Neutrophil (primary cell): ENCODE results near the gene SEMA4C.
A peak's percentile ranks its signal among the peaks of the same experiment; 100 is the strongest.
"Not testable (repeated sequence)": the region's sequence is repeated elsewhere in the genome, so short reads cannot be mapped to it uniquely, and the experiment has no call there.

Source experiments
- H3K27ac ChIP-seq: fragments of 200-600 bp; sonication (generic); 2 replicates; pipeline ENCODE4 v1.5.1; 2016; ENCODE audit warnings: mild to moderate bottlenecking, moderate library complexity
- H3K27me3 ChIP-seq: fragments of 200-600 bp; sonication (generic); 2 replicates; pipeline ENCODE4 v1.6.0; 2016; ENCODE audit warnings: mild to moderate bottlenecking
- H3K36me3 ChIP-seq: fragments of 200-600 bp; sonication (generic); 2 replicates; pipeline ENCODE4 v1.5.1; 2017
- H3K4me1 ChIP-seq, 2 experiments: fragments of 200-600 bp in 1 of 2; sonication (generic) in 1 of 2; 1 replicate in 1 of 2; 2 replicates in 1 of 2; pipeline versions ENCODE4 v1.5.1 to v1.6.1; 2013 to 2016; ENCODE audit warnings: low read depth in 1 of 2, low read length in 1 of 2, mild to moderate bottlenecking in 1 of 2, moderate library complexity in 1 of 2; ENCODE audit not compliant: control insufficient read depth in 1 of 2, insufficient read depth in 1 of 2
- H3K4me3 ChIP-seq, 2 experiments: fragments of 200-600 bp in 1 of 2; sonication (generic) in 1 of 2; 1 replicate in 1 of 2; 2 replicates in 1 of 2; pipeline ENCODE4 v1.5.1; 2013 to 2016; ENCODE audit warnings: low read depth in 1 of 2, low read length in 1 of 2, mild to moderate bottlenecking in 1 of 2, moderate library complexity in 1 of 2
- H3K9me3 ChIP-seq: fragments of 200-600 bp; sonication (generic); 2 replicates; pipeline ENCODE4 v1.5.1; 2016
- CTCF ChIP-seq: fragments of 200-600 bp; sonication (generic); IDR thresholded peaks from 2 replicates; pipeline ENCODE4 v1.5.1; 2016; ENCODE audit warnings: antibody characterized with exemption

Gene SEMA4C

GRCh38 chr2:96864343-96865091 is 5.4 kb downstream of the SEMA4C start:
- peaks cover 57 to 76% of the 10 kb centered on the region in 2 experiments for H3K4me1 ChIP-seq
- no peak for TF ChIP-seq CTCF
- H3K36me3 ChIP-seq = no peaks in the 10 kb centered on the region
- peaks cover 98% of the 10 kb centered on the region for H3K27me3 ChIP-seq
- H3K27ac ChIP-seq = no peak overlapping the region
- H3K4me3 ChIP-seq = no peak overlapping the region
- no peaks in the 10 kb centered on the region for H3K9me3 ChIP-seq

- Histone ChIP-seq H3K27ac (no peak overlapping the region), H3K4me1 (peaks cover 53 to 77% of the 10 kb centered on the region in 2 experiments), H3K9me3 (no peaks in the 10 kb centered on the region), H3K27me3 (peaks cover 98% of the 10 kb centered on the region), H3K4me3 (no peak overlapping the region), H3K36me3 (no peaks in the 10 kb centered on the region)
- TF ChIP-seq CTCF = no peak
Measured at GRCh38 chr2:96863575-96864342, 6.1 kb downstream of the SEMA4C start.

- not testable (repeated sequence) for H3K36me3 ChIP-seq, H3K9me3 ChIP-seq, H3K27ac ChIP-seq
- Histone ChIP-seq H3K27me3 (peaks cover 95% of the 10 kb centered on the region), H3K4me1 (peaks cover 50 to 77% of the 10 kb centered on the region in 2 experiments), H3K4me3 (peak overlapping the region in 1 of 2 experiments; percentile 20)
Measured at GRCh38 chr2:96863056-96863455, 6.8 kb downstream of the SEMA4C start.

- no peak overlapping the region for H3K4me3 ChIP-seq
- H3K4me1 ChIP-seq = peaks cover 39 to 68% of the 10 kb centered on the region in 2 experiments
- no peak for TF ChIP-seq CTCF
- no peaks in the 10 kb centered on the region for H3K36me3 ChIP-seq
- H3K27me3 ChIP-seq = peaks cover 75% of the 10 kb centered on the region
- no peak overlapping the region for H3K27ac ChIP-seq
- H3K9me3 ChIP-seq = no peaks in the 10 kb centered on the region
Measured at GRCh38 chr2:96861074-96861473, 8.8 kb downstream of the SEMA4C start.

GRCh38 chr2:96860065-96861029 is 9.5 kb downstream of the SEMA4C start:
- H3K27ac ChIP-seq = no peak overlapping the region
- peaks cover 68% of the 10 kb centered on the region for H3K27me3 ChIP-seq
- H3K9me3 ChIP-seq = no peaks in the 10 kb centered on the region
- no peak overlapping the region for H3K4me3 ChIP-seq
- TF ChIP-seq CTCF = no peak
- no peaks in the 10 kb centered on the region for H3K36me3 ChIP-seq
- peaks cover 37 to 60% of the 10 kb centered on the region in 2 experiments for H3K4me1 ChIP-seq
